ENCODE data around the gene VEGFC. TPM values are rescaled to one million over a fixed set of nuclear protein-coding genes. Genes with fewer than 3 reads are reported as not detected.
A peak's percentile ranks its signal among the peaks of the same experiment; 100 is the strongest.

The VEGFC gene
- total and polyA plus RNA-seq, 12 donors: 5.4 to 14.4 (median 8.7) TPM

DNA sequence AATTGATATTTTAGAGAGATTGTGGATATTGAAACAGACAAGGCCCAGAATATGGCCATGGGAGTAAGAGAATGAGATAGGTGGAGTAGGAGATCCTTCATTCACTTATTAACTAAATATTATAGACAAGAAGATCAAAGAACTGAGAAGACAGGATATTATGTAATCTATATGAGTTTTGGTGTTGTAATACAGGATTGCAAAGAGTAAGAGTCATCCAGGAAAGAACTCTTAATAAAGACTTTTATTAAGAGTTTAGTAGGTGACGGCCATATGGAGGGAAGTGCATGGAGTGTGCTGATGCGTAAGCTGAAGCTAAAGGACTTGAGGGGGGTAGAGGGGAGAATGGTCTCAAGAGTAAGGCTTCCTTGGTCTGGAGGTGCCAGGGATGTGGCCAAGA, 153.7 kb downstream of the VEGFC start:
- Histone ChIP-seq H3K9me3 (no peaks in the 10 kb centered on the region), H3K27me3 (no peaks in the 10 kb centered on the region), H3K4me1 (peaks cover 0 to 17% (median 4%) of the 10 kb centered on the region in 9 donors), H3K4me3 (no peak overlapping the region), H3K27ac (no peak overlapping the region), H3K36me3 (no peaks in the 10 kb centered on the region)
- 96 to 100% methylated on average over 2 of the region's 2 CpGs for WGBS, 2 donors
- intact Hi-C loops (cut with DNase I): loop anchor here in 1 of 10 donors (10.0 kb wide), 1 partner anchor 254 kb away; no protein-coding TSS in a partner anchor
- TF ChIP-seq, protein P1, sequence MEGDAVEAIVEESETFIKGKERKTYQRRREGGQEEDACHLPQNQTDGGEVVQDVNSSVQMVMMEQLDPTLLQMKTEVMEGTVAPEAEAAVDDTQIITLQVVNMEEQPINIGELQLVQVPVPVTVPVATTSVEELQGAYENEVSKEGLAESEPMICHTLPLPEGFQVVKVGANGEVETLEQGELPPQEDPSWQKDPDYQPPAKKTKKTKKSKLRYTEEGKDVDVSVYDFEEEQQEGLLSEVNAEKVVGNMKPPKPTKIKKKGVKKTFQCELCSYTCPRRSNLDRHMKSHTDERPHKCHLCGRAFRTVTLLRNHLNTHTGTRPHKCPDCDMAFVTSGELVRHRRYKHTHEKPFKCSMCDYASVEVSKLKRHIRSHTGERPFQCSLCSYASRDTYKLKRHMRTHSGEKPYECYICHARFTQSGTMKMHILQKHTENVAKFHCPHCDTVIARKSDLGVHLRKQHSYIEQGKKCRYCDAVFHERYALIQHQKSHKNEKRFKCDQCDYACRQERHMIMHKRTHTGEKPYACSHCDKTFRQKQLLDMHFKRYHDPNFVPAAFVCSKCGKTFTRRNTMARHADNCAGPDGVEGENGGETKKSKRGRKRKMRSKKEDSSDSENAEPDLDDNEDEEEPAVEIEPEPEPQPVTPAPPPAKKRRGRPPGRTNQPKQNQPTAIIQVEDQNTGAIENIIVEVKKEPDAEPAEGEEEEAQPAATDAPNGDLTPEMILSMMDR (IDR thresholded peaks at IDR 0.05): no peak
- DNase-seq (no peak), ATAC-seq (no peak)

DNA sequence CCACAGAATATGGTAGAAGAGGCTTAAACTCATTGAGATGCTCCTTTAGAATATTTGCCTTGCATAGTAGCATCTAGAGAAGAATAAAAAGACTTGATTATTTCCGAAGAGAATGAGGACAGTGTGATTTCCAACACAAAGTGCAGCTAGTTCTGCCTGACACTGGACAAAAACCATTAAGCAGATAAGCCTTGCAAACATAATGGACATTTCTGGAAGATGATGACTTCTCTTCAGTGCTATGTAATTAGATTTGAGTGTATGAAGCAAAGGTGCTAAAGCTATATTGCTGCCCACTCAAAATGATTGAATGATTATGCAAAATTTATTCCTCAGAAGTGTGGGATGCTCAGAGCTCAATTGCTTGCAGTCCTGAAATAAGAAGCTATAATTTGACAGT, 156.4 kb downstream of the VEGFC start:
- WGBS, 2 donors: 59 to 62% methylated on average over 1 of the region's 1 CpG
- intact Hi-C loops (cut with DNase I): loop anchor here in 1 of 10 donors (10.0 kb wide), 1 partner anchor 251 kb away; no protein-coding TSS in a partner anchor
- Histone ChIP-seq H3K36me3 (no peaks in the 10 kb centered on the region), H3K27ac (peak overlapping the region in 6 of 10 donors; percentile 21 to 67 (median 53)), H3K27me3 (no peaks in the 10 kb centered on the region), H3K4me1 (peaks cover 0 to 17% (median 4%) of the 10 kb centered on the region in 9 donors), H3K9me3 (peaks cover 0 to under 1% (median 0%) of the 10 kb centered on the region in 11 donors), H3K4me3 (no peak overlapping the region)
- no peak for ATAC-seq
- TF ChIP-seq, protein P1 (IDR thresholded peaks at IDR 0.05): no peak
- DNase-seq: no peak

DNA sequence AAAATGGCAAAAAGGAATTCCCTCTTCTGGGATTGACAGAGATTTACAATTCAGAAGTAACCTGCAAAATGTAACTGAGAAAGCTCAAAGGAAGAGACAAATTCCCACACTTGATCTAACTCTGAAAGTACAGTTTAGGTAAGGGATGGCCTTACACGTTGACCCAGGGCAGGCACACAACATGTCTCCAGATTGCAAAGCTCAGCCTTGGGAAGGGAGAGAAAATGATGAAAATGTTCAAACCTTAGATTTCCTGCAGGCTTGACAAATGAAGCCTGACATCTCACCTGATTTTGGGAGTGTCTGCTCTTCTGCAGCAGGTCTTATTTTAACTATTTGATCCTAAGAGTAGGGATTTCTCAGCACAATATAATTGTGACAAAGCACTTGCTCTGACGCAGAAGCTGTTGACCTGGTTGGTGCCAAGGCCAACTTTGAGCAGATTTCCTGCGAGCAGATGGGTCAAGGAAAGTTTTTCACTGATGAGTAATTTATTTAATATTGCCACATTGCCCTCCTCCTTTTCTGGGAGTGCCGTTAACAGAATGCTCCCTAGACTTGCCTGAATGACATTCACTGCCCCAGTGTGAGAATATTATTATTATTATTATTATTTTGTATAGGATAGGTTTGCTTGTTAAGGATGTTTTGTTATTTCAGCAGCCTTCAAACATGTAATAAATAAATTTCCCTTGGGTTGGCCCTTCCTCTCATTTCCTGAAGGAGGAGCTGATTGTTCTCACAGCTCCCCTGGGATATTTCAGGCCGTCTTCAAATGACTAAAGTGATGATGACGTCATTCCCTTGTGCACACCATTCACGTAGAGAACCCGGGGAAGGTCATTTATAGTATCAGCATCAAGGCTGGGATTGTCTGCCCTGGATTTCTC, 157.1 kb downstream of the VEGFC start:
- Histone ChIP-seq H3K27ac (peak overlapping the region in 8 of 10 donors; percentile 6 to 68 (median 53)), H3K27me3 (no peaks in the 10 kb centered on the region), H3K4me1 (peaks cover 0 to 17% (median 4%) of the 10 kb centered on the region in 9 donors), H3K9me3 (peaks cover 0 to 7% (median 0%) of the 10 kb centered on the region in 11 donors), H3K4me3 (no peak overlapping the region), H3K36me3 (no peaks in the 10 kb centered on the region)
- TF ChIP-seq, protein P1 (IDR thresholded peaks at IDR 0.05): peak in 1 of 9 donors; percentile 18
- intact Hi-C loops (cut with DNase I): loop anchor here in 1 of 10 donors (10.0 kb wide), 1 partner anchor 251 kb away; no protein-coding TSS in a partner anchor
- 26 to 36% methylated on average over 8 of the region's 8 CpGs for WGBS, 2 donors
- ATAC-seq (peak in 7 of 8 donors; percentile 42 to 96 (median 84)), DNase-seq (peak in 1 of 2 donors; percentile 36)
